ENCODE data around the gene UBXN6. TPM values are rescaled to one million over a fixed set of nuclear protein-coding genes. Genes with fewer than 3 reads are reported as not detected.

The UBXN6 gene
- total and polyA plus RNA-seq, 2 experiments from 2014 or later: 19.1 to 21.6 TPM

- TF ChIP-seq ZNF462 (CRISPR knock-in tag; IDR thresholded peaks at IDR 0.05) (no peak), CTCF (conservative IDR thresholded peaks at IDR 0.05; ENCODE audit: low read depth in 2 of 2) (no peak), NANOG (IDR thresholded peaks at IDR 0.05; ENCODE audit: borderline replicate concordance) (no peak), JUNB (IDR thresholded peaks at IDR 0.05; ENCODE audit: unreplicated experiment) (no peak), ETS1 (IDR thresholded peaks at IDR 0.05) (no peak), POLR2AphosphoS5 (IDR thresholded peaks at IDR 0.05; ENCODE audit: low read depth) (no peak), ZNF114 (CRISPR knock-in tag; IDR thresholded peaks at IDR 0.05) (no peak), STAT1 (IDR thresholded peaks at IDR 0.05; ENCODE audit: unreplicated experiment) (no peak), REST (IDR thresholded peaks at IDR 0.05; ENCODE audit: unreplicated experiment) (no peak)
These were observed 55.8 kb downstream of the UBXN6 start (continued) for GRCh38 chr19:4401769-4402170.
